ENCODE measurements around the gene EIPR1. TPM values are rescaled to one million over a fixed set of nuclear protein-coding genes. Genes with fewer than 3 reads are reported as not detected.

EIPR1 gene
- polyA plus RNA-seq, 1 donor from 2014 or later: 138 TPM

DNA sequence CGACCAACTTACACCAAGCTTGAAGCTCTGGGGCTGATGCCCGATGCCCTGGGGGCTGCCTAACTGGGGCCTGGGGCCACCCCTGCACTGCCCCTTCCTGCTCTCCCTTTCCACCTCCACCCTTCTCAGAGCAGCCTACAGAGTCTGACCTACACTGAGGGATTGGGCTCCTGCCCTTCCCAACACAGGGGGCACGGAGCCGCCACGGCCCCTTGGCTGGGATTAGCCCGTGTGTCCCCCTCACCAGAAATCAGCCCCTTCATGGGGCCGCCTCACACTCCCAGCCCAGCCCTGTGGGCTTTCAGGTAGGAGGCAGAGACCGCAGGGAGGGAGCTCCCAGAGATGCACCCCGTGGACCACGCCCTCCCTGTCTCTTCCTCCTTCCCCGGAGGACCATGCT lies 198.0 kb downstream of the EIPR1 start:
- no peaks in the 10 kb centered on the region for H3K9me2 ChIP-seq (ENCODE audit: insufficient read depth, low read length)
- H3K4me2 ChIP-seq (ENCODE audit: low read length): no peak overlapping the region
- no peak overlapping the region for H3K27ac ChIP-seq (ENCODE audit: low read length)
- no peaks in the 10 kb centered on the region for H3K27me3 ChIP-seq (ENCODE audit: insufficient read depth, low read depth, low read length)
- no peaks in the 10 kb centered on the region for H3F3A ChIP-seq (ENCODE audit: insufficient read depth, low read length, poor library complexity, severe bottlenecking)
- peaks cover 11% of the 10 kb centered on the region for H3K9me3 ChIP-seq (ENCODE audit: low read length)
- TF ChIP-seq EP300 (conservative IDR thresholded peaks at IDR 0.05; ENCODE audit: poor library complexity, severe bottlenecking): no peak
- no peak for TF ChIP-seq MXI1 (conservative IDR thresholded peaks at IDR 0.05; ENCODE audit: poor library complexity, severe bottlenecking)
- no peak overlapping the region for H3K4me3 ChIP-seq (ENCODE audit: low read length)
- H4K20me1 ChIP-seq (ENCODE audit: insufficient read depth): no peaks in the 10 kb centered on the region
- H2AFZ ChIP-seq (ENCODE audit: low read depth, low read length): no peak overlapping the region
- no peaks in the 10 kb centered on the region for H3K79me2 ChIP-seq (replicated peaks; ENCODE audit: insufficient read depth, low read length)
- no peaks in the 10 kb centered on the region for H3K36me3 ChIP-seq (ENCODE audit: insufficient read depth, low read length)
- no peak overlapping the region for H3K9ac ChIP-seq (ENCODE audit: low read length)

GRCh38 chr2:3179208-3179607 lies 198.4 kb downstream of the EIPR1 start:
- Histone ChIP-seq H4K20me1 (ENCODE audit: insufficient read depth) (no peaks in the 10 kb centered on the region), H3K4me2 (ENCODE audit: low read length) (no peak overlapping the region), H3K9me2 (ENCODE audit: insufficient read depth, low read length) (no peaks in the 10 kb centered on the region), H3K27me3 (ENCODE audit: insufficient read depth, low read depth, low read length) (no peaks in the 10 kb centered on the region), H3K9ac (ENCODE audit: low read length) (no peak overlapping the region), H3K4me3 (ENCODE audit: low read length) (no peak overlapping the region), H3K36me3 (ENCODE audit: insufficient read depth, low read length) (no peaks in the 10 kb centered on the region), H3K79me2 (replicated peaks; ENCODE audit: insufficient read depth, low read length) (no peaks in the 10 kb centered on the region), H2AFZ (ENCODE audit: low read depth, low read length) (no peak overlapping the region), H3F3A (ENCODE audit: insufficient read depth, low read length, poor library complexity, severe bottlenecking) (no peaks in the 10 kb centered on the region), H3K9me3 (ENCODE audit: low read length) (peaks cover 11% of the 10 kb centered on the region), H3K27ac (ENCODE audit: low read length) (no peak overlapping the region)
- TF ChIP-seq RAD21 (conservative IDR thresholded peaks at IDR 0.05) (peak; percentile 33), POLR2AphosphoS5 (IDR thresholded peaks at IDR 0.05) (no peak)

DNA sequence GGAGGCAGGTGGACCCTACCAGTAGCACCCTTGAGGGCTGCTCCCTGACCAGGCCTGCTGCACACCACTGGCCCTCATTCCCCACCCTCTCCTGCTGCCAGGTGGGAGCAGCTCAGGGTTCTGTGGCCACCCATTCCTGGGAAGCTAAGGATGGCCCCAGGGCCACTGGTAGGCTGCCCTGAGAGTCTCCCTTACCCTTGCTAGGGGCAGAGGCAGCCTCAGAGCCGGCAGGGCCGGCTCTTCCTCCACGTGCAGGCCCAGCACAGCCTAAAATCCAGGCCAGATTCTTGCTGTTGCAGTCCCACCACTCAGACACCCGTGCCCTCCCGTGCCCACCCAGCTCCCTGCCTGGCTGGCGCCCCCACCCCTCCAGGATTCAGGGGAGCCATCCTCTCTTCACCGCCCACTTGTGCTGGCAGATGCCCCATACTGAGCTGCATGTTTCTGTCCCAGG lies 199.0 kb downstream of the EIPR1 start:
- no peaks in the 10 kb centered on the region for H3K79me2 ChIP-seq (replicated peaks; ENCODE audit: insufficient read depth, low read length)
- no peaks in the 10 kb centered on the region for H3K27me3 ChIP-seq (ENCODE audit: insufficient read depth, low read depth, low read length)
- TF ChIP-seq RAD21 (conservative IDR thresholded peaks at IDR 0.05) (no peak), MXI1 (conservative IDR thresholded peaks at IDR 0.05; ENCODE audit: poor library complexity, severe bottlenecking) (no peak), EZH2 (IDR thresholded peaks at IDR 0.05; ENCODE audit: borderline replicate concordance, insufficient read depth, low read length, poor library complexity, severe bottlenecking) (no peak), POLR2AphosphoS5 (IDR thresholded peaks at IDR 0.05) (no peak), REST (IDR thresholded peaks at IDR 0.05; ENCODE audit: borderline replicate concordance) (no peak), EP300 (conservative IDR thresholded peaks at IDR 0.05; ENCODE audit: poor library complexity, severe bottlenecking) (no peak), SMC3 (conservative IDR thresholded peaks at IDR 0.05; ENCODE audit: poor library complexity) (no peak), TAF1 (IDR thresholded peaks at IDR 0.05; ENCODE audit: low read depth) (no peak), CTCF (IDR thresholded peaks at IDR 0.05; ENCODE audit: poor library complexity, severe bottlenecking) (no peak)
- H3K4me2 ChIP-seq (ENCODE audit: low read length): no peak overlapping the region
- no peaks in the 10 kb centered on the region for H4K20me1 ChIP-seq (ENCODE audit: insufficient read depth)
- H3K9me3 ChIP-seq (ENCODE audit: low read length): peaks cover 11% of the 10 kb centered on the region
- no peak overlapping the region for H3K4me3 ChIP-seq (ENCODE audit: low read length)
- H3F3A ChIP-seq (ENCODE audit: insufficient read depth, low read length, poor library complexity, severe bottlenecking): no peaks in the 10 kb centered on the region
- no peak overlapping the region for H2AFZ ChIP-seq (ENCODE audit: low read depth, low read length)
- H3K9ac ChIP-seq (ENCODE audit: low read length): no peak overlapping the region
- no peak overlapping the region for H3K27ac ChIP-seq (ENCODE audit: low read length)
- H3K36me3 ChIP-seq (ENCODE audit: insufficient read depth, low read length): no peaks in the 10 kb centered on the region
- H3K9me2 ChIP-seq (ENCODE audit: insufficient read depth, low read length): no peaks in the 10 kb centered on the region

Measured in neural cell (in vitro differentiated cells).